Measurements from ENCODE around the gene SHMT2.

Gene SHMT2

GRCh38 chr12:57248934-57249742 is 19.6 kb downstream of the SHMT2 start:
- no peaks in the 10 kb centered on the region for H3K27me3 ChIP-seq (ENCODE audit: control insufficient read depth, insufficient read depth, low read length)
- H3K79me2 ChIP-seq, result no peaks in the 10 kb centered on the region
- no peak for TF ChIP-seq CTCF (IDR thresholded peaks at IDR 0.05)
- no peaks in the 10 kb centered on the region for H3K36me3 ChIP-seq (ENCODE audit: control insufficient read depth, insufficient read depth, low read length)
- H3K4me2 ChIP-seq (ENCODE audit: low read length), result no peak overlapping the region
- no peak overlapping the region for H2AFZ ChIP-seq
- no peak overlapping the region for H3K9ac ChIP-seq
- H3K4me3 ChIP-seq (ENCODE audit: low read depth, low read length), result no peak overlapping the region
- no peaks in the 10 kb centered on the region for H3K9me3 ChIP-seq (ENCODE audit: control insufficient read depth, low read length)
- H3K4me1 ChIP-seq, result peaks cover 4% of the 10 kb centered on the region
- H3K27ac ChIP-seq, result no peak overlapping the region

- H3K9ac ChIP-seq, result no peak overlapping the region
- no peak overlapping the region for H3K4me3 ChIP-seq (ENCODE audit: low read depth, low read length)
- no peak overlapping the region for H2AFZ ChIP-seq
- no peaks in the 10 kb centered on the region for H3K27me3 ChIP-seq (ENCODE audit: control insufficient read depth, insufficient read depth, low read length)
- H3K27ac ChIP-seq, result no peak overlapping the region
- no peaks in the 10 kb centered on the region for H3K79me2 ChIP-seq
- peaks cover 4% of the 10 kb centered on the region for H3K4me1 ChIP-seq
- no peaks in the 10 kb centered on the region for H3K36me3 ChIP-seq (ENCODE audit: control insufficient read depth, insufficient read depth, low read length)
- no peak overlapping the region for H3K4me2 ChIP-seq (ENCODE audit: low read length)
- H3K9me3 ChIP-seq (ENCODE audit: control insufficient read depth, low read length), result no peaks in the 10 kb centered on the region
- no peak for TF ChIP-seq CTCF (IDR thresholded peaks at IDR 0.05)
Measured at GRCh38 chr12:57250541-57250940, 21.0 kb downstream of the SHMT2 start.

GRCh38 chr12:57250956-57251355 is 21.4 kb downstream of the SHMT2 start, which contains the start of gene STAC3:
Gene STAC3, minus strand, starts transcription at chr12:57251187. Its CDS starts 1,551 bp downstream, at chr12:57249636.
- no peaks in the 10 kb centered on the region for H3K27me3 ChIP-seq (ENCODE audit: control insufficient read depth, insufficient read depth, low read length)
- H3K4me2 ChIP-seq (ENCODE audit: low read length), result no peak within 1 kb of the TSS
- no peak within 1 kb of the TSS for H3K27ac ChIP-seq
- peaks cover 4% of the 10 kb centered on the region for H3K4me1 ChIP-seq
- no peak within 1 kb of the TSS for H3K4me3 ChIP-seq (ENCODE audit: low read depth, low read length)
- no peak for TF ChIP-seq CTCF (IDR thresholded peaks at IDR 0.05)
- no peaks in the 10 kb centered on the region for H3K79me2 ChIP-seq
- no peaks in the 10 kb centered on the region for H3K36me3 ChIP-seq (ENCODE audit: control insufficient read depth, insufficient read depth, low read length)
- no peak within 1 kb of the TSS for H2AFZ ChIP-seq
- no peak within 1 kb of the TSS for H3K9ac ChIP-seq
- H3K9me3 ChIP-seq (ENCODE audit: control insufficient read depth, low read length), result no peaks in the 10 kb centered on the region

GRCh38 chr12:57254506-57255280 is 25.2 kb downstream of the SHMT2 start:
- Histone ChIP-seq H3K9me3 (ENCODE audit: control insufficient read depth, low read length) (no peaks in the 10 kb centered on the region), H3K9ac (no peak overlapping the region), H3K4me1 (peaks cover 7% of the 10 kb centered on the region), H3K79me2 (no peaks in the 10 kb centered on the region), H3K4me3 (ENCODE audit: low read depth, low read length) (no peak overlapping the region), H2AFZ (no peak overlapping the region), H3K27me3 (ENCODE audit: control insufficient read depth, insufficient read depth, low read length) (no peaks in the 10 kb centered on the region), H3K36me3 (ENCODE audit: control insufficient read depth, insufficient read depth, low read length) (no peaks in the 10 kb centered on the region), H3K27ac (no peak overlapping the region), H3K4me2 (ENCODE audit: low read length) (no peak overlapping the region)
- no peak for TF ChIP-seq CTCF (IDR thresholded peaks at IDR 0.05)

Data from parathyroid adenoma (tissue), 2 donors.